ENCODE results near the gene BPIFB1. TPM values are rescaled to one million over a fixed set of nuclear protein-coding genes. Genes with fewer than 3 reads are reported as not detected.

BPIFB1 gene
- total and polyA plus RNA-seq, 2 of the 13 experiments (the other 11 are each of a cell fraction or from before 2014, with no cell fraction given), result 0.82 to 4.4 TPM

- WGBS (ENCODE audit: low lambda C conversion rate), result 9% methylated on average over 11 of the region's 11 CpGs
- TF ChIP-seq EED (CRISPR knock-in tag; IDR thresholded peaks at IDR 0.05), result no peak
- no peak for TF ChIP-seq PAXIP1 (CRISPR knock-in tag; conservative IDR thresholded peaks at IDR 0.05)
- TF ChIP-seq TBX3 (IDR thresholded peaks at IDR 0.05; ENCODE audit: borderline replicate concordance), result no peak
- TF ChIP-seq SRSF4 (IDR thresholded peaks at IDR 0.05; ENCODE audit: low read depth, low read length, poor library complexity, severe bottlenecking), result no peak
- no peak for TF ChIP-seq KLF16 (CRISPR knock-in tag; IDR thresholded peaks at IDR 0.05)
- no peak for TF ChIP-seq NCOA1 (CRISPR knock-in tag; IDR thresholded peaks at IDR 0.05)
- TF ChIP-seq ELK4 (CRISPR knock-in tag; IDR thresholded peaks at IDR 0.05; ENCODE audit: borderline replicate concordance), result no peak
- no peak for TF ChIP-seq SP5 (CRISPR knock-in tag; IDR thresholded peaks at IDR 0.05; ENCODE audit: borderline replicate concordance, low read depth)
- TF ChIP-seq ARID4A (CRISPR knock-in tag; IDR thresholded peaks at IDR 0.05; ENCODE audit: borderline replicate concordance), result no peak
- no peak for TF ChIP-seq ZNF143 (CRISPR knock-in tag; IDR thresholded peaks at IDR 0.05)
- no peak for TF ChIP-seq ARID2 (CRISPR knock-in tag; IDR thresholded peaks at IDR 0.05; ENCODE audit: borderline replicate concordance)
- TF ChIP-seq ZNF639 (CRISPR knock-in tag; conservative IDR thresholded peaks at IDR 0.05), result no peak
These were observed 18.3 kb downstream of the BPIFB1 start for GRCh38 chr20:33301192-33301930.

More at GRCh38 chr20:33301192-33301930, 18.3 kb downstream of the BPIFB1 start:
- no peak overlapping the region for H3K9ac ChIP-seq (ENCODE audit: insufficient read depth, low read depth, low read length)
- no peak overlapping the region for H3K27ac ChIP-seq (ENCODE audit: extremely low read length, insufficient read depth, low read length)
- no peak for ATAC-seq
- in situ Hi-C loops (cut with HindIII; ENCODE audit: extremely low pct_ligation_motif_present, low pct_unique_long_range_greater_than_20kb), result loop anchor here (5.0 kb wide), 1 partner anchor 39 kb away; no protein-coding TSS in a partner anchor
- BruUV-seq (replicated peaks), result no TSS peak
- no peak overlapping the region for H3K4me2 ChIP-seq (ENCODE audit: low read depth, low read length)
- FAIRE-seq, result no peak
- H3K9me3 ChIP-seq (ENCODE audit: low read length), result no peaks in the 10 kb centered on the region
- DNase-seq (ENCODE audit: low spot score), result no peak
- no peaks in the 10 kb centered on the region for H3K79me2 ChIP-seq (ENCODE audit: insufficient read depth, low read length)
- ChIA-PET CTCF (ENCODE audit: low intra/inter-chr PET ratio, low total read pairs) (interaction anchor here (4.1 kb wide), 1 partner anchor 39 kb away, joined by 47 read pairs; no protein-coding TSS in a partner anchor), POLR2A (no interaction called here)
- no peak overlapping the region for H2AFZ ChIP-seq (ENCODE audit: low read length)
- no peaks in the 10 kb centered on the region for H4K20me1 ChIP-seq (ENCODE audit: insufficient read depth, low read length)
- peaks cover 10 to 74% of the 10 kb centered on the region in 2 experiments; a peak in 4 of 5 replicates for H3K27me3 ChIP-seq (ENCODE audit: control insufficient read depth in 1 of 2, insufficient read depth in 2 of 2, low read length in 2 of 2)
- no peaks in the 10 kb centered on the region for H3K36me3 ChIP-seq (replicated peaks in 1 of 2; ENCODE audit: control insufficient read depth in 1 of 2, insufficient read depth in 2 of 2, low read length in 2 of 2)
- H3K4me1 ChIP-seq (ENCODE audit: insufficient read depth, low read length), result 0 out of 2 replicates have a peak, but pooled peaks cover 7% of the 10 kb centered on the region
- H3K4me3 ChIP-seq (replicated peaks in 1 of 3; ENCODE audit: insufficient read depth in 1 of 3, low read depth in 2 of 3, low read length in 3 of 3), result no peak overlapping the region
- intact Hi-C loops (cut with micrococcal nuclease; ENCODE audit: unreplicated experiment), result no loop called here

Data from HepG2 (cell line).